GM19395 (cell line): ENCODE data around the gene SMPD4.
"Not testable (repeated sequence)": the region's sequence is repeated elsewhere in the genome, so short reads cannot be mapped to it uniquely, and the experiment has no call there.

ENCODE experiments used
- ATAC-seq: cut with Tn5 transposase; IDR thresholded peaks from one replicate; pipeline ENCODE4 v1.9.1; 2021; ENCODE audit warnings: mild to moderate bottlenecking, moderate library complexity; ENCODE audit not compliant: unreplicated experiment

SMPD4 gene

GRCh38 chr2:130141002-130141401 is 40.4 kb downstream of the SMPD4 start:
- ATAC-seq, result not testable (repeated sequence)

GRCh38 chr2:130140516-130140915 is 40.9 kb downstream of the SMPD4 start:
- ATAC-seq, result not testable (repeated sequence)

GRCh38 chr2:130139331-130140280 is 41.8 kb downstream of the SMPD4 start:
- not testable (repeated sequence) for ATAC-seq

- not testable (repeated sequence) for ATAC-seq
Measured at GRCh38 chr2:130138841-130139251, 42.6 kb downstream of the SMPD4 start.

GRCh38 chr2:130138326-130138725 is 43.1 kb downstream of the SMPD4 start:
- ATAC-seq, result not testable (repeated sequence)

- ATAC-seq, result not testable (repeated sequence)
Measured at GRCh38 chr2:130137118-130137517, 44.3 kb downstream of the SMPD4 start.

- ATAC-seq, result not testable (repeated sequence)
Measured at GRCh38 chr2:130136546-130136945, 44.9 kb downstream of the SMPD4 start.

GRCh38 chr2:130135692-130136541 is 45.5 kb downstream of the SMPD4 start:
- ATAC-seq, result no peak

GRCh38 chr2:130129120-130129829 is 52.1 kb downstream of the SMPD4 start, which contains the start of gene POTEF:
Gene POTEF (minus strand): TSS chr2:130129222. CDS start chr2:130120515, 8,707 bp downstream.
- not testable (repeated sequence) for ATAC-seq

- not testable (repeated sequence) for ATAC-seq
Measured at GRCh38 chr2:130128464-130128863, 52.9 kb downstream of the SMPD4 start.

GRCh38 chr2:130127726-130128125 is 53.7 kb downstream of the SMPD4 start:
- ATAC-seq, result not testable (repeated sequence)

- ATAC-seq, result not testable (repeated sequence)
Measured at GRCh38 chr2:130120924-130121323, 60.5 kb downstream of the SMPD4 start.

- not testable (repeated sequence) for ATAC-seq
Measured at GRCh38 chr2:130102597-130103363, 78.6 kb downstream of the SMPD4 start.
